ENCODE data around the gene SOX4.

SOX4 gene

GRCh38 chr6:21612067-21612745 is 18.7 kb downstream of the SOX4 start:
- no peak for DNase-seq (ENCODE audit: low read depth in 2 of 2)

DNA sequence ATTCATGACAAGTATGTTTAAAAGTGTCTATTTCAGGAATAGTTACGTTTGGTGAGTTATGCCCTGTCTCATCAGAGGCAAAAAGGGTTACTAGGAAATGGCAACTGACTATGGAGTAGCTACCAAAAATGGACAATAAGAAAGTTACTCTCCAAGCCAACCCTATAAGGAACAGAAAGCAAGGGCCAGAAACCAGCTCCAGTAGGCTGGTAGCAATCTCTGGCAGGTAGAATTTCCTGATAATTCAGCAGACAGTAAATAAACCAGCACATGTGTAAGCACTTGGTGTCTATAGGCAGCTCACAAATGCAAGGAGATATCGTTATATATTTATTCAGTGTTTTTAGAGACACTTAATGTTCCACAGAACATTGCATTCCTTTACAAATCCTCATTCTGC is 20.3 kb downstream of the SOX4 start:
- no peak for DNase-seq (ENCODE audit: low read depth in 2 of 2)

DNA sequence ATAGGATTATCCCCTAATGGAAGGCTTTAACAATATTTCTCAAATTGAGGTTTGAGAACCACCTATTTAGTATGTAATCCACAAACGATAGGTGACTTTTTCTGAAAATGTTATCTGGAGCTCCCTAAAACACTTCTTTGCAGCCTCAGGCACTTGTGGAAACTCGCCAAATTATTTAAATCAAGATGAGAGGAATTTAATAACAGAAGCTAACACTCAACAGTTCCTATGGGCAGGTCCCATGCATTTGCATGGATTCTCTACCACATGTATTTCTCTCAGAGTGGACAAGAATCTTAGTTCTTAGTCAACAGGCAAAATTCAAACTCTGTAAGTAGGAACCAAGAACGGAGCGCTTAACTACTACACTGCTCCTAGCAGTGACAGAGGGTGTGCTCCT is 20.7 kb downstream of the SOX4 start:
- no peak for DNase-seq (ENCODE audit: low read depth in 2 of 2)

DNA sequence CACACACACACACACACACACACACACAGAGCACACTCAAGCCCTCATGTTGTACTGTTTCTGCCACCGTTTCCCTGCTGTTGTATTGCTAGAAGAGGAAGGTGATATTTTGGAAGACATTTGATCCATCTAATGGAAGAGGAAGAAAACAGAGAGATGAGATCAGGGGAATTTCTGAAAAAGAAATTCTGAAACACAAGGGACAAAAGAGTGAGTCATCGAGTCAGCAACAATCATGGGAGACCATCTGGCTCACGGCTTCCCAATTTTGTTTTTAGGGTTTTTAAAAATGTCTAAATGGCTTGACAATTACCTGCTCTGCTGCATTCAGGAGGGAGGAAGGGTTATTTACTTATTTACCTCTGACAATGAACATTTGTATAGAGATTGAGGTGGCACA is 22.0 kb downstream of the SOX4 start:
- DNase-seq (ENCODE audit: low read depth in 2 of 2), result no peak

GRCh38 chr6:21616005-21616404 is 22.5 kb downstream of the SOX4 start:
- no peak for DNase-seq (ENCODE audit: low read depth in 2 of 2)

DNA sequence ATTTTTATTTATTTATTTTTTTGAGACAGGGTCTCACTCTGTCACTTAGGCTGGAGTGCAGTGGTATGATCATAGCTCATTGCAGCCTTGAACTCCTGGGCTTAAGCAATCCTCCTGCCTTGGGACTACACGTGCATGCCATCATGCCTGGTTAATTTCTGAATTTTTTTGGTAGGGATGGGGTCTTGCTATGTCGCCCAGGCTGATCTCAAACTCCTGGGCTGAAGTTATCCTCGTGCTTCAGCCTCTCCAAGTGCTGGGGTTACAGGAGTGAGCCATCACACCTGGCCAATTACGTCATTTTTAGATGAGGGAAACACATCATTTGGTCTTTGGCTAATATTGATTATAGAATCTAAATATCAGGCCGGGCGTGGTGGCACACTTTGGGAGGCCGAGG is 32.1 kb downstream of the SOX4 start:
- DNase-seq (ENCODE audit: low read depth in 2 of 2), result no peak

GRCh38 chr6:21626756-21627155 is 33.2 kb downstream of the SOX4 start:
- DNase-seq (ENCODE audit: low read depth in 2 of 2), result no peak

DNA sequence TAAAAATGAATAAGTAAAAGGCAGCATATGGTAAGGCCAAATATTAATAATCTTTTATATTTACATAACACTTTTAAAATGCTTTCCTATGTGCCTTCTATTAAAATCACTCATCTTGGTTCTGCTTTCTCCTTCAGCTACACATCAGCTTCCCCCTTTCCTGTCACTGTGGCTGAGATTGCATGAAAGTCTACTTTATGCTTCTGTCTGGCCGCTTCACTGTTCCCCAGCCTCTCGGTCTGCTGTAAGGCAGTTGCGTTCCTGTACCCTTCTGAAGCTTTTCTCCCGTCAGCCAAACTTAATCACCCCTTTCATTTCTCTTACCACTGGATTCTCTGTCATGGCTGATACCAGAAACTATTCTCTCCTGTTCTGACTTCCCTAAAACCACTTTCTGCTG is 34.6 kb downstream of the SOX4 start:
- DNase-seq (ENCODE audit: low read depth in 2 of 2), result no peak

- DNase-seq (ENCODE audit: low read depth in 2 of 2), result no peak
Observed at GRCh38 chr6:21633511-21634109, 40.1 kb downstream of the SOX4 start.

GRCh38 chr6:21634582-21634981 is 41.0 kb downstream of the SOX4 start:
- no peak for DNase-seq (ENCODE audit: low read depth in 2 of 2)

- no peak for DNase-seq (ENCODE audit: low read depth in 2 of 2)
Observed at GRCh38 chr6:21636876-21637275, 43.3 kb downstream of the SOX4 start.

- no peak for DNase-seq (ENCODE audit: low read depth in 2 of 2)
Observed at GRCh38 chr6:21639316-21639715, 45.8 kb downstream of the SOX4 start.

Data from activated CD8-positive, alpha-beta memory T cell treated with anti-CD3 and anti-CD28 coated beads for 4 hours (primary cell).